CD4-positive, alpha-beta T cell treated with Interleukin-6 at 100 ng/mL for 8 hours (primary cell): ENCODE data around the gene ELOVL3.

ENCODE experiments used
- DNase-seq: peaks from one replicate; pipeline ENCODE4 v3.0.0-alpha.2; 2020; ENCODE audit warnings: mixed read lengths, low spot score

Gene ELOVL3

GRCh38 chr10:102254426-102254825 is 28.3 kb downstream of the ELOVL3 start:
- DNase-seq = no peak

DNA sequence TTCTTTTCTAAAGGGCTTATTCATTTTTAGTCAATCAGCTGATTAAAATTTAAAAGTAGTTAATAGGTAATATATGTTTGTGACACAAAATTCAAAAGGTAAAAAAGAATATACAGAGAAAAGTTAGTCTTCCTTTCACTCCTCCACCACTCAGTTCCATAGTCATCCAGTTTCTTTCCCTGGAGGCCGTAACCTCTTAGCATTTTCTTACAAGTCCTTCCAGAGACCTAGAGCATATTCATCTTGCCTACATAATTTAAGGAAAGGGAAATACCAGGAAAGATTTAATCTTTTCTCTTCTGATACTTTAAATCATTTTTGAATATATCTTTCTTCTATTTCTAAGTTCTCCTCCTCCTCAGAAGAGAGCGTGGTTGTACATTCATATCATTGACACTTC is 29.3 kb downstream of the ELOVL3 start:
- DNase-seq = no peak

- no peak for DNase-seq
Measured at GRCh38 chr10:102261196-102261595, 35.1 kb downstream of the ELOVL3 start.

- no peak for DNase-seq
Measured at GRCh38 chr10:102261842-102262241, 35.7 kb downstream of the ELOVL3 start.

GRCh38 chr10:102262744-102263370 is 36.8 kb downstream of the ELOVL3 start:
- DNase-seq = no peak

- no peak for DNase-seq
Measured at GRCh38 chr10:102264371-102264770, 38.3 kb downstream of the ELOVL3 start.

- DNase-seq = no peak
Measured at GRCh38 chr10:102266670-102267069, 40.6 kb downstream of the ELOVL3 start.

DNA sequence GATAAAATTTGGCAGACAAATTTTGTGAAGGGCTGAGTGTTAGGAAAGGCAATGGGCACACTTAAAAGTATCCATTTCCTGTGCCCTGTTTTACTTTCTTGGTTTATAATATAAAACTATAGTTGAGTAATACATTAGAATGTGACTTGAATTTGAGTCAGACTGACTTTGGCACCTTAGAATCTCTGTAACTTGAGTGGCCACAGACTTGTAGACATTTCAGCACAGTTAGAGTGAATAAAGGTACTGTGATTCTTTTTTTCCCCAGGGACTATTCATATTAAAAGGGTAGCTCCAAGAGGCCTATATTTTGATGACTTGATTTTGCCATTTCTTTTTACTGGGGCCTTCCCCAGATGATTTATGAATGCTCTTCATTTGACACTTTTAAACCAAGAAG is 41.6 kb downstream of the ELOVL3 start:
- DNase-seq = no peak

GRCh38 chr10:102268375-102268888 is 42.3 kb downstream of the ELOVL3 start:
- DNase-seq = no peak

GRCh38 chr10:102269017-102269416 is 42.9 kb downstream of the ELOVL3 start:
- no peak for DNase-seq

GRCh38 chr10:102274062-102274461 is 48.0 kb downstream of the ELOVL3 start:
- no peak for DNase-seq

GRCh38 chr10:102275343-102275742 is 49.2 kb downstream of the ELOVL3 start:
- DNase-seq = no peak

- DNase-seq = no peak
Measured at GRCh38 chr10:102279104-102279503, 53.0 kb downstream of the ELOVL3 start.
